Activated CD8-positive, alpha-beta memory T cell treated with anti-CD3 and anti-CD28 coated beads, Interleukin-2, amount 50 U/mL, for 4 hours (primary cell): Measurements from ENCODE around the gene CDK9.
"Not testable (repeated sequence)": the region's sequence is repeated elsewhere in the genome, so short reads cannot be mapped to it uniquely, and the experiment has no call there.

Experiments
- DNase-seq: peaks from one replicate; pipeline ENCODE4 v3.0.0-alpha.2; 2020

CDK9 gene

DNA sequence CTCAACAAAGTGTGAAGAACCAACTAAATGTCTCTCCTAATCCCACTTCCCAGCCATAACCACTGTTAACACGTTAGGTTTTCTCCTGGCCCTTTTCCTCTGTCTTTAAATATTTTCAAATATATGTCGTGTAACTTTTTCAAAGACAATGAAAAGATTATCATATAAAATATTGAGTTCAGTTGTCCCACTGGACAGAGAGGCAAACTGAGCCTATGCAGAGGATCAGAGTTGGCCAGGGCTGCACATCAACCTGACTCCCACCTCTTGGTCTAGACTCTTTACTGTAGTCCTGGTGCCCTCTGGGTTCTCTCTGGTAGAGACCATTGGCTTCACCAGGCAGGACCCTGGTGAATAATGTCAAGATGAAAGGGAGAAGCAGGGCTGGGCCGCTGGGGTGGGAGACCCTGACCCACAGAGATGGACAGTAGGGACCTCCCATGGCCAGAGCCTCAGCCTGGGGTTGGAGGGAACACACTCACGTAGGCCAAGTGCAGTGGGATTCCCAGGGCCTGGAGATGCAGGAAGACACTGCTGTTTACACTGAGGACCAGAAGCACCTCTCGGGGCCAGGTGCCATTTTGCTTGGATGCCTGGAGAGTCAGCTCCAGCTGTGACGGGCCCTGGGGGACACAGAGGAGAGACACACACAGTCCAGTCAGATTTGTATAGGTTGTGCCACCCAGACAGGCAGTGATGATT, 43.5 kb downstream of the CDK9 start:
- DNase-seq: no peak

DNA sequence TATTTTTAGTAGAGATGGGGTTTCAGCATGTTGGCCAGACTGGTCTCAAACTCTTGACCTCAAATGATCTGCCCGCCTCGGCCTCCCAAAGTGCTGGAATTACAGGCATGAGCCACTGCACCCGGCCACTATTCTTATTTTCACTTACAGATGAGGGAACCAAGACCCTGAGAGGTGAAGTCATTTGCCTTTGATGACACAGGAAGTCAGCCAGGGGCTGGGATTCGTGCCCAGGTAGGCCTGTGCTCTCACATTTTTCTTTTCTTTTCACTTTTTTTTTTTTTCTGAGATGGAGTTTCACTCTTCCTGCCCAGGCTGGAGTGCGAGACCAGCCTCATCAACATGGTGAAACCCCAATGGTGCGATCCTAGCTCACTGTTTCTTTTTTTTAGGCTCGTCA, 46.4 kb downstream of the CDK9 start:
- DNase-seq: no peak

DNA sequence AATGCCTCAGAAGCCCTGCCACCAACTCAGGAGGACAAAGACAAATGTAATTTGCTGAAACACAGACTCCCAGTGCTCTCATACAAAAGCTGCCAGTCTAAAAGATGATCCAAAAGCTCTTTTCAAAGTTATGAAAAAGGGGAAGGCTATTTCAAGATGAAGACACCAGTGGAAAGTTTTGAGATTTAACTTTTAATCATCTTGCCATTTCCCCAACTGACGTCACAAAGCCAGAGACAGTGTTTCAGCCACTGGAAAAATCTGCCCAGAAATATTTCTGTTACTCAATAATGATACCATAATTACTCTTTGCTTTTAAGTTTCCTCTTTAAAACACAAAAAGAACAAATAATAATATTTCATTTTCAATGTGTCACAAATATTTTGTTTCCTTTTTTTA, 47.7 kb downstream of the CDK9 start:
- no peak for DNase-seq

DNA sequence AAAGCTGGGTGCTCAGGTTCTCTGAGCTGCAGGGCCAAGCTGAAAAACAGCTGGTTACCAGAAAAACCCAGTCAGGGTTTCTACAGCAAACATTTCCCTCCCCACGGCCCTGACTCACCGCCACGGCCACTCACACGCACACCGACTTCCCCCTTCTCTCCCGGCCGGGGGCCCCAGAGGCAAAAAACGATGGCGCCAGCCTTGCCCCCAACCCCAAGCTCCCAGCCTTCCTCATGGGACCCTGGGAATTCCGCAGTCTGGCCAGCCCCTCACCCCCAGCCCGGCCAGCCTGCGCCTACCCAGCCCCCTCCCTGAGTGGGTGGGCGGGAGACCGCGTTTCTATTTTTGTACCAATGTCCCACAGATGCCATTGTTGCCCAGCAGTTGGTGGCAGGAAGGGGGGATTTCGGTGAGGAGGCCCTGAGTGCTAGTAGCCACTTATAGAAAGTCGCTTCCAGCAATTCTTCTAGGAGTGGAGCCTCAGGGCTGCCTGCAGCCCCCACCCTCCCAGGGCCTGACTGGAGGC, 50.2 kb downstream of the CDK9 start:
- DNase-seq: no peak

DNA sequence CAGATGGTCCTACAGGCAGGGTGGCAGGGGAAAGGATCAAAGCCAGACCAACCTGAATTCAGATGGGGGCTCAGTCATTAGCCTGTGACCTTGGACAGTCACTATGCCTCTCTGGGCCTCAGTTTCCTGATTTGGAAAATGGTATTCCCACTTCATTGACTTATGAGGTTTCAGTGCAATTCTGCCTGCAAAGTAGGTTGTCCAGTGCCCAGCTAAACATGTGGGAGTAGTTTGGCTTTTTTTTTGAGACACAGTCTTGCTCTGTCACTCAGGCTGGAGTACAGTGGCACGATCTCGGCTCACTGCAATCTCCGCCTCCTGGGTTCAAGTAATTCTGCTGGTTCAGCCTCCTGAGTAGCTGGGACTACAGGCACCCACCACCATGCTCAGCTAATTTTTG, 50.7 kb downstream of the CDK9 start:
- not testable (repeated sequence) for DNase-seq

DNA sequence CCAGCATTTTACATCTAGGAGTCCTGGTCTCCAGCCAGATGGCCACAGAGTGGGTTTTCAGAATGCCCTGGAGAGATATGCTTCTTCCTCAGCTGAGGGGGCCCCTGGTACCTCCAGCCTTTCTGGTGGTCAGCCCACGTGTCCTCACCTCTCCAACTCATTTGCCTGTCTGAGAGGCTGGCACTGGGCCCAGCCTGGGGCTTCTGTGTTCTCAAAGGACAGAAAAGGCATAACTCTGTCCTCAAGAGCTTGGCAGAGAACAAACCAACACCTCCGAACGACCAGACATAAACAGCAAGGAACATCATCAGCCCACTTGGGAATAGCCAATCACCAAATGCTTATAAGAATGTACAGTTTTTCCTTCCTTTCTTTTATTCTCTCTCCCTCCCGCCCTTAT, 51.5 kb downstream of the CDK9 start:
- DNase-seq: no peak

DNA sequence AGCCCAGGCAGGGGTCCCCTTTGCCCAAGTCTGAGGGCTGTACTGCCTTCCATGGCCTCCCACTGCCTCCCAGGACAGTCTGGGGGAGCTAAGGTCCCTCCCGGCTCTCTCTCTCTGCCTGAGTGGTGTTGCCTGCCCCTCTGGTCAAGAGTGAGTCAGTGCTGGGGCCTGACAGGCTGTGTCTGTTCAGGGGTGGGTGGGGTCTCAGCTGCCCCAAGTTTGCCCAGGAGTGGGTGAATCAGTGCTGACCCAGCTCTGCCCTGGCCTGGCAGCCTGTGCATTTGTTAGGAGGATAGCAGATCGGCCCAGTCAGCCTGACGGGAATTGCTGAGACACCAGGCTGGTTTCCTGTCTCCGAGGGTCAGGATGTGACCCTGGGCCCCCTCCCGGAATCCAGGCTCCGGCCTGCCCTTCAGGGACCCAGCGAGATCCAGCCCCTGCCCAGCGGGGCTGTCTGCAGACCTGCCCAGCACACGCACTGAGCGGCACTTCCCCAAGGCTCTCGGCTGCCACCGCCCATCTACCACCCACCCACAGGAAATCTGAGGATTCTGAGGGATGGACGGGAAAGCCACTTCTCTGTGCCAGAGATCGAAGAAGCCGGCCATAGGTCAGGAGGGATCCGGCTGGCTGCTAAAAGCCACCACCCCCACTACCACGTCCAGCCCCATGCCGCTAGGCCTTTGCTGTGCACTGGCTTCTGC, 52.7 kb downstream of the CDK9 start:
- DNase-seq: no peak
